Omental fat pad (tissue), 4 donors: Measurements from ENCODE around the gene FNBP1L. TPM values are rescaled to one million over a fixed set of nuclear protein-coding genes. Genes with fewer than 3 reads are reported as not detected.

Experiments
- ATAC-seq: fragments of 150-250 bp; one replicate; pipeline ENCODE4 v1.9.1; 2016; ENCODE audit warnings: mild to moderate bottlenecking, moderate library complexity; ENCODE audit not compliant: low FRiP score
- DNase-seq: peaks from one replicate; pipeline ENCODE4 v3.0.0-alpha.2; 2019; ENCODE audit warnings: low spot score
- total RNA-seq, 4 donors: library from RNA; depleted of rRNA; stranded (reverse); fragments of >200 nt; gene quantifications; one replicate each; pipeline ENCODE4 v1.1.0, GENCODE V29; 2016
- TF ChIP-seq, protein P1 (sequence below), 3 donors: fragments of 450-650 bp; IDR thresholded peaks; one replicate each; pipeline ENCODE4 v1.5.1; 2016 to 2017; ENCODE audit warnings: antibody characterized with exemption in 3 of 3, mild to moderate bottlenecking in 3 of 3, moderate library complexity in 2 of 3

Gene FNBP1L
- total RNA-seq, 4 donors from 2014 or later: 16.7 to 47.1 (median 27.7) TPM

DNA sequence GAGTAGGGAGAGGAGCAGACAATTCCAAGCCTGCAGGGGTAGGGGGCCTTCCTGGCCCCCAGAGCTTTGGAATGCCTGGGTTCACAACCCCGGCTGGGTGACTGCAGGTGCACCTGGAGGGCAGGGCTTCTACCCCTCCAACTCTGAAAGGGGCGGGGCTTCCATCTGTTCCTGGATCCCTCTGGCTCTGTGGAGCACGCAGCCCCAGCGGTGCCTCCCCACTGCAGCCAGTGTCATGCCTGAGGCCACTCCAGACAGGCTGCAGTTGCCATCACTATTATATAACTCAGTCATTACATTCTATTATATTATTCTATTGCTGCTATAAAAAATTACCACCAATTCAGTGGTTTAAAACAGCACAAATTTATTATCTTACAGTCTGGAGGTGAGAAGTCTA is 12.5 kb upstream of the FNBP1L start:
- DNase-seq: no peak
- ATAC-seq: no peak
- TF ChIP-seq, protein P1, sequence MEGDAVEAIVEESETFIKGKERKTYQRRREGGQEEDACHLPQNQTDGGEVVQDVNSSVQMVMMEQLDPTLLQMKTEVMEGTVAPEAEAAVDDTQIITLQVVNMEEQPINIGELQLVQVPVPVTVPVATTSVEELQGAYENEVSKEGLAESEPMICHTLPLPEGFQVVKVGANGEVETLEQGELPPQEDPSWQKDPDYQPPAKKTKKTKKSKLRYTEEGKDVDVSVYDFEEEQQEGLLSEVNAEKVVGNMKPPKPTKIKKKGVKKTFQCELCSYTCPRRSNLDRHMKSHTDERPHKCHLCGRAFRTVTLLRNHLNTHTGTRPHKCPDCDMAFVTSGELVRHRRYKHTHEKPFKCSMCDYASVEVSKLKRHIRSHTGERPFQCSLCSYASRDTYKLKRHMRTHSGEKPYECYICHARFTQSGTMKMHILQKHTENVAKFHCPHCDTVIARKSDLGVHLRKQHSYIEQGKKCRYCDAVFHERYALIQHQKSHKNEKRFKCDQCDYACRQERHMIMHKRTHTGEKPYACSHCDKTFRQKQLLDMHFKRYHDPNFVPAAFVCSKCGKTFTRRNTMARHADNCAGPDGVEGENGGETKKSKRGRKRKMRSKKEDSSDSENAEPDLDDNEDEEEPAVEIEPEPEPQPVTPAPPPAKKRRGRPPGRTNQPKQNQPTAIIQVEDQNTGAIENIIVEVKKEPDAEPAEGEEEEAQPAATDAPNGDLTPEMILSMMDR (IDR thresholded peaks at IDR 0.05): no peak

- DNase-seq (no peak), ATAC-seq (no peak)
- TF ChIP-seq, protein P1 (IDR thresholded peaks at IDR 0.05): no peak
These were observed 11.4 kb upstream of the FNBP1L start for GRCh38 chr1:93436496-93436895.

GRCh38 chr1:93437976-93438605 is 9.8 kb upstream of the FNBP1L start:
- ATAC-seq: no peak
- TF ChIP-seq, protein P1 (IDR thresholded peaks at IDR 0.05): peak in 1 of 3 donors; percentile 3
- no peak for DNase-seq

GRCh38 chr1:93438716-93439115 is 9.2 kb upstream of the FNBP1L start:
- no peak for DNase-seq
- ATAC-seq: no peak
- TF ChIP-seq, protein P1 (IDR thresholded peaks at IDR 0.05): no peak

DNA sequence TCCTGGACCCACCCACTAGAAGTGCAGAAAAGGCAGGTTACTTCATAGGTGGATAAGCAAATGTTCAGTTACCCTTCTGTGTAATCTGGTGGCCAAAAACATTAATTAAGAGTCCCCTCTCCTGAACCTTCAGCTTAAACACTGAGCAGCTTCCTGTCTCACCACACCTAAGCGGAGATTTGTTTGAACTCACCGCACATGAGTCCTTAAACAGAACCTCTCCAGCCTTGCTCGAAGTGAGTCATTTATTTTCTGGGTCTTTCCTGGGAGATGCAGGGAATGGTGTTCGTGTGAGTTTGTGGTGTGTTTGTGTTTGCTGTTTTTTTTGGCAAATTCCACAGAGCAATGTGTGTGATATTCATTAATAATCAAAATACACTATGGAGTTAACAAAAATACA is 7.6 kb upstream of the FNBP1L start:
- TF ChIP-seq, protein P1 (IDR thresholded peaks at IDR 0.05): no peak
- DNase-seq (no peak), ATAC-seq (no peak)

- TF ChIP-seq, protein P1 (IDR thresholded peaks at IDR 0.05): no peak
- DNase-seq (no peak), ATAC-seq (no peak)
These were observed 7.2 kb upstream of the FNBP1L start for GRCh38 chr1:93440706-93441105.

DNA sequence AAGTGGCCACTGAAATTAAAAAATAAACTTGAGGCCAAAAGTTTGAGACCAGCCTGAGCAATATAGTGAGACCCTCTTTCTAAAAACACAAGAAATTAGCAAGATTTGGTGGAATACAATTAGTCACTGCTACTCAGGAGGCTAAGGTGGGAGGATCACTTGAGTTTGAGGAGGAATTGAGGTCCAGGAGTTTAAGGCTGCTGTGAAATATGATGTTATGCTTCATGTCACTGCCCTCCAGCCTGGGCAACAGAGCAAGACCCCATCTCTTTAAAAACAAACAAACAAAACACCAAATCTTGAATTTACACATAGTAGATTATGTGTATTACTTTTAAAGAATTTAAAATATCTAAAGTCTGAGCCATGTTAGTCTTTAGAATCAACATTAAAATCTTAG is 6.3 kb upstream of the FNBP1L start:
- TF ChIP-seq, protein P1 (IDR thresholded peaks at IDR 0.05): no peak
- ATAC-seq (no peak), DNase-seq (no peak)
